Caco-2 (cell line): ENCODE measurements around the gene RIMS1. TPM values are rescaled to one million over a fixed set of nuclear protein-coding genes. Genes with fewer than 3 reads are reported as not detected.
"Not testable (repeated sequence)": the region's sequence is repeated elsewhere in the genome, so short reads cannot be mapped to it uniquely, and the experiment has no call there.

ENCODE experiments used
- BruUV-seq: library from RNA; stranded (reverse); fragments of 400-500 nt; replicated peaks from 2 replicates; lab custom pipeline; 2021; lab: Mats Ljungman, UMichigan
- CTCF ChIA-PET: fragments of 300-600 bp; sonication (Branson Sonifier 250); formaldehyde crosslinking; loops from one replicate; lab custom pipeline; 2022; ENCODE audit warnings: antibody characterized with exemption; lab: Charles Lee
- POLR2A ChIA-PET: fragments of 300-600 bp; sonication (Branson Sonifier 250); formaldehyde crosslinking; loops from one replicate; lab custom pipeline; 2022; ENCODE audit warnings: antibody characterized with exemption; lab: Charles Lee
- DNase-seq, 2 experiments: peaks; one replicate each; pipeline versions ENCODE4 v3.0.0 to v3.0.0-alpha.2; 2020 to 2022
- H3K27me3 ChIP-seq: replicated peaks from 2 replicates; pipeline ENCODE4 v1.6.0; 2011; ENCODE audit warnings: low read length; ENCODE audit not compliant: control insufficient read depth, insufficient read depth
- H3K36me3 ChIP-seq: 2 replicates; pipeline ENCODE4 v1.5.1; 2011; ENCODE audit warnings: low read length; ENCODE audit not compliant: control insufficient read depth, insufficient read depth
- H3K4me1 ChIP-seq: fragments of 250-450 bp; sonication (Bioruptor Pico); 2 replicates; pipeline ENCODE4 v1.5.1; 2020; ENCODE audit warnings: mild to moderate bottlenecking
- H3K4me3 ChIP-seq: 2 replicates; pipeline ENCODE4 v1.5.1; 2011; ENCODE audit warnings: low read depth, mild to moderate bottlenecking, control low read depth, low read length
- H3K9me3 ChIP-seq: fragments of 250-450 bp; sonication (Bioruptor Pico); 2 replicates; pipeline ENCODE4 v1.5.1; 2020; ENCODE audit warnings: mild to moderate bottlenecking, moderate library complexity
- H3K27ac Mint-ChIP-seq: one replicate; pipeline ENCODE4 v1.8.0; 2022; ENCODE audit warnings: mixed read lengths; ENCODE audit not compliant: unreplicated experiment
- H3K27me3 Mint-ChIP-seq: one replicate; pipeline ENCODE4 v1.8.0; 2022; ENCODE audit warnings: mixed read lengths; ENCODE audit not compliant: insufficient read depth, unreplicated experiment
- H3K36me3 Mint-ChIP-seq: one replicate; pipeline ENCODE4 v1.8.0; 2022; ENCODE audit warnings: mild to moderate bottlenecking, mixed read lengths; ENCODE audit not compliant: insufficient read depth, unreplicated experiment
- H3K4me1 Mint-ChIP-seq: one replicate; pipeline ENCODE4 v1.8.0; 2022; ENCODE audit warnings: low read depth, mixed read lengths; ENCODE audit not compliant: unreplicated experiment
- H3K4me3 Mint-ChIP-seq: one replicate; pipeline ENCODE4 v1.8.0; 2022; ENCODE audit warnings: mild to moderate bottlenecking, moderate library complexity, mixed read lengths; ENCODE audit not compliant: unreplicated experiment
- H3K9me3 Mint-ChIP-seq: one replicate; pipeline ENCODE4 v1.8.0; 2022; ENCODE audit warnings: mixed read lengths; ENCODE audit not compliant: unreplicated experiment
- intact Hi-C: fragments of 100-400 bp; cut with micrococcal nuclease; formaldehyde crosslinking; loops from one replicate; pipeline ENCODE4 v1.10.0; 2022; ENCODE audit not compliant: unreplicated experiment
- total RNA-seq: library from RNA; stranded (reverse); gene quantifications from 2 replicates; pipeline ENCODE4 v1.2.3, GENCODE V29; 2022
- TF ChIP-seq, protein P1 (sequence below), 2 experiments: fragments of 200-600 bp in 1 of 2; IDR thresholded peaks; 1 replicate in 1 of 2; 2 replicates in 1 of 2; pipeline versions ENCODE4 v1.5.1 to v1.8.0; 2011 to 2022; ENCODE audit warnings: antibody characterized with exemption in 1 of 2, control low read depth in 1 of 2, inconsistent platforms in 1 of 2, low read depth in 1 of 2, low read length in 1 of 2, mild to moderate bottlenecking in 1 of 2, moderate library complexity in 1 of 2; ENCODE audit not compliant: insufficient read depth in 1 of 2, severe bottlenecking in 1 of 2, unreplicated experiment in 1 of 2

The RIMS1 gene
- total RNA-seq, 1 experiment from 2014 or later: 3.4 TPM

DNA sequence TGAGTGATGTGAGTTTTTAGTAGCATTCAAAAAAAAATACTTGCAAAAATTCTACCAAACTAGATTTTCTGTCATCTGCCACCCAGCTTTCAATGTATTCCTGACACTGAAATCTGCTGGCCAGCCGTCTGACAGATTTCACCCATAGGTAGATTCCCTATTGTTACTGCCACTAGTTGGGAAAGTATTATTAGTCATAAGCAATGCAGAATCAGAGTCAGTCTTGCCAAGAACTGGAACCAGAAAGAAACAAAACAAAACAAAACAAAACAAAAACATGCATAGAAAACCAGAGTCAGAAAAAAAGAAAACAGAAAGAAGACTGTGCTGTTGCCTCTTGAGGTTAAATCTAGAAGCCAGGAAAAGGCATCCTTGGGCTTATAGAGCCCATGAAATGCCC is 442.4 kb downstream of the RIMS1 start:
- TF ChIP-seq, protein P1, sequence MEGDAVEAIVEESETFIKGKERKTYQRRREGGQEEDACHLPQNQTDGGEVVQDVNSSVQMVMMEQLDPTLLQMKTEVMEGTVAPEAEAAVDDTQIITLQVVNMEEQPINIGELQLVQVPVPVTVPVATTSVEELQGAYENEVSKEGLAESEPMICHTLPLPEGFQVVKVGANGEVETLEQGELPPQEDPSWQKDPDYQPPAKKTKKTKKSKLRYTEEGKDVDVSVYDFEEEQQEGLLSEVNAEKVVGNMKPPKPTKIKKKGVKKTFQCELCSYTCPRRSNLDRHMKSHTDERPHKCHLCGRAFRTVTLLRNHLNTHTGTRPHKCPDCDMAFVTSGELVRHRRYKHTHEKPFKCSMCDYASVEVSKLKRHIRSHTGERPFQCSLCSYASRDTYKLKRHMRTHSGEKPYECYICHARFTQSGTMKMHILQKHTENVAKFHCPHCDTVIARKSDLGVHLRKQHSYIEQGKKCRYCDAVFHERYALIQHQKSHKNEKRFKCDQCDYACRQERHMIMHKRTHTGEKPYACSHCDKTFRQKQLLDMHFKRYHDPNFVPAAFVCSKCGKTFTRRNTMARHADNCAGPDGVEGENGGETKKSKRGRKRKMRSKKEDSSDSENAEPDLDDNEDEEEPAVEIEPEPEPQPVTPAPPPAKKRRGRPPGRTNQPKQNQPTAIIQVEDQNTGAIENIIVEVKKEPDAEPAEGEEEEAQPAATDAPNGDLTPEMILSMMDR (IDR thresholded peaks at IDR 0.05; ENCODE audit: insufficient read depth in 1 of 2, low read depth in 1 of 2, low read length in 1 of 2, severe bottlenecking in 1 of 2, unreplicated experiment in 1 of 2): no peak
- no peak for DNase-seq
- H3K4me1 Mint-ChIP-seq: no peaks in the 10 kb centered on the region
- ChIA-PET POLR2A (no interaction called here), CTCF (interaction anchor here (0.6 kb wide), 1 partner anchor 82 kb away, joined by 11 read pairs; no protein-coding TSS in a partner anchor)
- intact Hi-C loops: no loop called here
- Histone ChIP-seq H3K4me1 (no peaks in the 10 kb centered on the region), H3K9me3 (no peaks in the 10 kb centered on the region), H3K27me3 (no peaks in the 10 kb centered on the region), H3K4me3 (no peak overlapping the region), H3K36me3 (no peaks in the 10 kb centered on the region)
- no peak overlapping the region for H3K4me3 Mint-ChIP-seq
- H3K27me3 Mint-ChIP-seq: no peaks in the 10 kb centered on the region
- no TSS peak for BruUV-seq
- H3K27ac Mint-ChIP-seq: no peak overlapping the region
- no peaks in the 10 kb centered on the region for H3K9me3 Mint-ChIP-seq
- H3K36me3 Mint-ChIP-seq: no peaks in the 10 kb centered on the region

DNA sequence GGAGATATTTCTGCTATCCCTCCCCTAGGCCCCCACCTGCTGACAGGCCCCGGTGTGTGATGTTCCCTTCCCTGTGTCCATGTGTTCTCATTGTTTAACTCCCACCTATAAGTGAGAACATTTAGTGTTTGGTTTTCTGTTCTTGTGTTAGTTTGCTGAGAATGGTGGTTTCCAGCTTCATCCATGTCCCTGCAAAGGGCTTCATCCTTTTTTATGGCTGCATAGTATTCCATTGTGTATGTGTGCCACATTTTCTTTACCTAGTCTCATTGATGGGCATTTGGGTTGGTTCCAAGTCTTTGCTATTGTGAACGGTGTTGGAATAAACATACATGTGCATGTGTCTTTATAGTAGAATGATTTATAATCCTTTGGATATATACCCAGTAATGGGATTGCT is 448.9 kb downstream of the RIMS1 start:
- H3K9me3 Mint-ChIP-seq, H3K4me3 ChIP-seq, BruUV-seq, POLR2A ChIA-PET, DNase-seq, CTCF ChIA-PET, H3K9me3 ChIP-seq, H3K27ac Mint-ChIP-seq, H3K36me3 ChIP-seq, intact Hi-C loops, H3K27me3 ChIP-seq, H3K36me3 Mint-ChIP-seq, H3K4me1 ChIP-seq, H3K4me1 Mint-ChIP-seq, H3K27me3 Mint-ChIP-seq, H3K4me3 Mint-ChIP-seq: not testable (repeated sequence)

DNA sequence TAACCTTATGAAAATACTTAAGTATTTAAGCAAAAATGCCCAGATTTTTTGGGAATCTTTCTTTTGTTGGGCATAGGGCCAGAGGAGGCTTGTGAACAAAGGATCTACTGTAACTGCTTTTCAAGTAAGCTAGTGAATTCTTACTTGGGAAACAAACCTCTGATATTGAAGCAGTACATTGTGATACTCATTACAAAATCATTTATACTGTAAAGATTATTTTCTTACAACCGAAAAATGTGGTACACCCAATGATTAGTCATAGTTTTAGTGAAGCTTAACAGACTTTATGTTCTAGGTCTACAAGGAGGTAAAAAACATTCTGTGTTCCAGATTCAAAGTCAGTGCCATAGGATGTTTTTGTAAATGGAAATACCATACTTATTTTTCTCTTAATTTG is 462.6 kb downstream of the RIMS1 start:
- Histone ChIP-seq H3K4me3 (no peak overlapping the region), H3K27me3 (no peaks in the 10 kb centered on the region), H3K36me3 (no peaks in the 10 kb centered on the region), H3K9me3 (no peaks in the 10 kb centered on the region), H3K4me1 (no peaks in the 10 kb centered on the region)
- H3K27ac Mint-ChIP-seq: no peak overlapping the region
- intact Hi-C loops: no loop called here
- POLR2A ChIA-PET: no interaction called here
- no peaks in the 10 kb centered on the region for H3K36me3 Mint-ChIP-seq
- TF ChIP-seq, protein P1 (IDR thresholded peaks at IDR 0.05; ENCODE audit: insufficient read depth in 1 of 2, low read depth in 1 of 2, low read length in 1 of 2, severe bottlenecking in 1 of 2, unreplicated experiment in 1 of 2): no peak
- no peak overlapping the region for H3K4me3 Mint-ChIP-seq
- DNase-seq: no peak
- H3K27me3 Mint-ChIP-seq: no peaks in the 10 kb centered on the region
- H3K4me1 Mint-ChIP-seq: no peaks in the 10 kb centered on the region
- CTCF ChIA-PET: no interaction called here
- no peaks in the 10 kb centered on the region for H3K9me3 Mint-ChIP-seq
- BruUV-seq: no TSS peak
